Colon (tissue), 2 donors: ENCODE data around the gene KRTAP5-3.
"Not testable (repeated sequence)": the region's sequence is repeated elsewhere in the genome, so short reads cannot be mapped to it uniquely, and the experiment has no call there.

ENCODE experiments used
- FAIRE-seq: peaks from 2 replicates; lab custom pipeline; 2012; peaks lifted over from hg19 to GRCh38; lab: Jason Lieb, UNC
- donor health status: control.
- donor health status: control.

KRTAP5-3 gene, protein sequence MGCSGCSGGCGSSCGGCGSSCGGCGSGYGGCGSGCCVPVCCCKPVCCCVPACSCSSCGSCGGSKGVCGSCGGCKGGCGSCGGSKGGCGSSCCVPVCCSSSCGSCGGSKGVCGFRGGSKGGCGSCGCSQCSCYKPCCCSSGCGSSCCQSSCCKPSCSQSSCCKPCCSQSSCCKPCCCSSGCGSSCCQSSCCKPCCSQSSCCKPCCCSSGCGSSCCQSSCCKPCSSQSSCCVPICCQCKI

GRCh38 chr11:1608363-1608762 lies at the start of gene KRTAP5-3:
Gene KRTAP5-3 (minus strand): TSS chr11:1608463. CDS start chr11:1608385, 78 bp downstream.
- no peak for FAIRE-seq

DNA sequence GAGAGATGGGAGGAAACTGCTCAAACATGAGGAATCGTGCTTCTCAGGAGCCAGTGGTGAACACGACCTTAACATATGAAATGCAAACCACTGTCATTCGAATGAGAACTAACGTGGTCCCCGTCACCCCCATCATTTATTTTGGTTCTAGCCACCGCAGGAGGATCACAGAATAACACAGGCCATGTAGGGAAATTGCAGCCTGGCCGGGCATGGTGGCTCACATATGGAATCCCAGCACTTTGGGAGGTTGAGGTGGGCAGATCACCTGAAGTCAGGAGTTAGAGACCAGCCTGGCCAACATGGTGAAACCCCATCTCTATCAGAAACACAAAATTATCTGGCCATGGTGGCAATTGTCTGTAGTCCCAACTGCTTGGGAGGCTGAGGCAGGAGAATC lies 48.4 kb upstream of the KRTAP5-3 start:
- no peak for FAIRE-seq

DNA sequence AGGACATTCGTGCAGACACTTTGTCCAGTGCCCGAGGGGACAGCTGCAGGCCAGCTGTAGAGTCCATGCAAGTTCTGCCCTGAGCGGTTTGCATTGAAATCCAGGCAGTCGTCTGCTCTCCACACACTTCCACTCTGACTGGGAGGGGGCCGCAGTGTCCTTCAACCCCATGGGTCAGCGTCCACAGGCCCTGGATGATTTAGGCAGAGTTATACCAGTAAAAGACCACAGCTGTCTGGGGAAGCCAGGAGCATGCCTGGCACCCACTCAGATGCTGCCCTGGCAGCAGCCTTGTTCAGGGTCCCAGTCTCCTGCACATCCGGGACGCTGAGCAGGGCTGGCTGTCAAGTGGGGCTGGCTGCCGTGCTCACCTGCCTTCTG lies 47.8 kb upstream of the KRTAP5-3 start:
- no peak for FAIRE-seq

- no peak for FAIRE-seq
These were observed 47.2 kb upstream of the KRTAP5-3 start for GRCh38 chr11:1655168-1656060.

DNA sequence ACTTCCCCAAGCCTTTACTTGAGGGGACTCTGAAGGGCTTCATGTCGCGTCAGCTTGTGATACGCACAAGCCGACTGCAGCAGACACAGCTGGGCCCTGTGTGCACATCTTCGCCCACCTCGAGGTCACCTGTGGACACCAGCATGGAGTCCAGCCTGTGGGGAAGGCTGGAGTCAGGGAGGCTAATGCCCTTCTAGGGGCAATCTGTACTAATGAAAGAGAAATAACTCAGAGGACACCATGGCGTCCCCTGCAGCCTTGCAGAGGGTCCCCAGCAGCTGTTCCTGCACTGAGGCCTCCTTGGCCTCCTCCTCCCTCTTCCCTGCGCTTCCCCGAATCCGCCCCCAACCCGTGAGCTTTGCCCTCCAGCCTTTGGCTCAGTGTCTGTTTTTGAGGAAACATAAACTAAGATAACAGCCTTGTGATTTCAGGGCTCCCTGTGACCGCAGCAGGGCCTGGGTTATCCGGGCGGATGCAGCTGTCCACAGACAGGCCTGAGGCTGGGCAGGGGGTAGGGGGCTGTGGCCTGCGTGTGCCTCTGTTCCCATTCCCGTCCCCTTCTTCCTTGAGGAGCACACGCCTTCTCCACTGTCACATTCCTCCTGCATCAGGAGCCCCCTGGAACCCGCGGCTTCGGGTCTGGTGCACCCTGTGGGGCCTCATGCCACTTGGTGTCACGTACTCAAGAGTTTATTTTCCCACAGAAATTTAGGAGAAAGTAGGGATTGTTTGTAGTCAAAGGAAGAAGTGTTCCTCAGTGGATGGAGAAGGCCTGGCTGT lies 46.3 kb upstream of the KRTAP5-3 start:
- FAIRE-seq = no peak

- FAIRE-seq = no peak
These were observed 45.5 kb upstream of the KRTAP5-3 start for GRCh38 chr11:1653541-1654387.

GRCh38 chr11:1652771-1653540 lies 44.7 kb upstream of the KRTAP5-3 start:
- FAIRE-seq = no peak

DNA sequence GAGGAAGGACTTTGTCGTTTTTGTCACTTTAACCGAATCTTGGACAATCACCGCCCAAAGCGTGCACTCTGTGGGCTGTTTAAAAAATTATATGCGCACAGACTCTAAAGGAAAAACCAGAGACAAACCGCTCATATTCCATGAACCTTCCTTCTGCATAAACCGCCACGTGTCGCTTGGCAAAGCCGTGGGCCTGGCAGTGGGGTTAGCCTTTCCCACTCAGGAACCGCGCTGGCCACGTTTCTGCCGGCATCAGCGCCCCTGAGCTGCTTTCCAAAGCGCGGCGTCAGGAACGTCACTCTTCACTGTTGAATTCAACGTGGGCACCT lies 44.1 kb upstream of the KRTAP5-3 start:
- FAIRE-seq = no peak

- no peak for FAIRE-seq
These were observed 43.8 kb upstream of the KRTAP5-3 start for GRCh38 chr11:1652026-1652425.

DNA sequence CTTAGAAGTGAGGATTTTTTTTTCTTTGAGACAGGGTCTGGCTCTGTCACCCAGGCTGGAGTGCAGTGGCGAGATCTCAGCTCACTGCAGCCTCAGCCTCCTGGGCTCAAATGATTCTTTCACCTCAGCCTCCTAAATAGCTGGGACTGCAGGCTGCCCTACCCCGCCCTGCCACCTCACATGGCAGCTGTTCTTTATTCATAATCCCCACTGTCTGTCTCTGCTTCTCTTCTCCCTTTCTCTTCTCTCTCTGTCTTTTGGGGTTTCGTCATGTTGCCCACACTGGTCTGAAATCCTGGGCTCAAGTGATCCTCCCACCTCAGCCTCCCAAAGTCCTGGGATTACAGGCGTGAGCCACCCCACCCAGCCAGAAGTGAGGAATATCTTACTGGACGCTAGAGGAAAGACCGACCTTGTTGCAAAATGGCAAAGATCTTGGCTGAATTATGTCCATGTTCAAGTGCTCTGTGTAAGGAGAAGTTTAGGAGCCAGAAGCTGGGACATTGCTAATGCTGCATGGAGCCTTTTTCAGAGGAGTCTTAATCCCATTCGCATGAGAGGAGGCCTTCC lies 43.2 kb upstream of the KRTAP5-3 start:
- no peak for FAIRE-seq

DNA sequence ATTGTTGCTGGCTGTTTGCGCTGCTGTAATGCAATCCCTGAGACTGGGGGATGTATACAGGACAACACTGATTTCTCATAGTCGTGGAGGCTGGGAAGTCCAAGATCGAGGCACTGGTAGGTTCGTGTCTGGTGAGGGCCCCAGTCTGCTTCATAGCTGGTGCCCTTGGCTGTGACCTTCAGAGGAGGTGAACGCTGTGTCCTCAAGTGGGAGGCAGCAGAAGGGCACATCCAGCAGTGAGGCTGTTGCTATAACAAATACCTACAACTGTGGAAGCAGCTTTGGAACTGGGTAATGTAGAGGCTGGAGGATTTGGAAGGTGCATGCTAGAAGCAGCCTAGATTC lies 42.6 kb upstream of the KRTAP5-3 start:
- no peak for FAIRE-seq

- FAIRE-seq = no peak
These were observed 42.0 kb upstream of the KRTAP5-3 start for GRCh38 chr11:1650034-1650917.

GRCh38 chr11:1648653-1649420 lies 40.6 kb upstream of the KRTAP5-3 start:
- FAIRE-seq = no peak

DNA sequence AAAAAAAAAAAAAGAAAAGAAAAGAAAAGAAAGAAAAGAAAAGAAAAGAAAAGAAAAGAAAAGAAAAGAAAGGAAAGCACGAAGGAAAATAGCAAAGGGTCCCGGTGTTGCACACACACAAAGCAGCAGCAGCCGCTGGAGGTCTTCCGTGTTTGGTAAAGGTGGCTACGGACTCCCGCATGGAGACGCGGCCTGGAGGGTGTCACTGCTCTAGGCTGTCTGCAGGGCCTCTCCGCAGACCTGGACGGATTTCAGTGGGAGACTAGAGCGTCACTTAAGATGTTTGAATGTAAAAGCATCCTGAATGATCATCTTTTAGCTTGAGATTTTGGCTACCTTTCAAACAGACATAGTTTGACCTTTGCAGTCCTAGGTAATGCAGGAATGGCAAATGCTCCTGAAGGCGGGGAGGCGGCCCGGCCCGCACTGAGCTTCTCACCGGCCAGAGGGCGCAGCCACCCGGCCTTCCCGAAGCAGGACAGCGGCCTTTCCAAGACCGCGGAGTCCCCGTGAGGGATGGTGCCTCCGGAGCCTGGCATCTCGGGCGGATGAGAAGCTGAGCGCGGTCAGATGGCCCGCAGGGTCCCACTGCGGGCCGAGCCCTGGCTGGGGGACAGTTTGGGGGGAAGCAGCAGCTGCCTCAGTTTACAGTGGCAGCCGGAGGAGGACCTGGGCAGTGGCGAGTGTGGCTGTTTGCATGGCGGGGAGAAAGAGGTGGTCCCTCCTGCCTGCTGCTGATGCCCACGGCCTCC lies 39.8 kb upstream of the KRTAP5-3 start:
- FAIRE-seq = no peak

GRCh38 chr11:1646540-1646939 lies 38.3 kb upstream of the KRTAP5-3 start:
- not testable (repeated sequence) for FAIRE-seq

GRCh38 chr11:1645357-1645821 lies 37.1 kb upstream of the KRTAP5-3 start:
- FAIRE-seq = no peak

DNA sequence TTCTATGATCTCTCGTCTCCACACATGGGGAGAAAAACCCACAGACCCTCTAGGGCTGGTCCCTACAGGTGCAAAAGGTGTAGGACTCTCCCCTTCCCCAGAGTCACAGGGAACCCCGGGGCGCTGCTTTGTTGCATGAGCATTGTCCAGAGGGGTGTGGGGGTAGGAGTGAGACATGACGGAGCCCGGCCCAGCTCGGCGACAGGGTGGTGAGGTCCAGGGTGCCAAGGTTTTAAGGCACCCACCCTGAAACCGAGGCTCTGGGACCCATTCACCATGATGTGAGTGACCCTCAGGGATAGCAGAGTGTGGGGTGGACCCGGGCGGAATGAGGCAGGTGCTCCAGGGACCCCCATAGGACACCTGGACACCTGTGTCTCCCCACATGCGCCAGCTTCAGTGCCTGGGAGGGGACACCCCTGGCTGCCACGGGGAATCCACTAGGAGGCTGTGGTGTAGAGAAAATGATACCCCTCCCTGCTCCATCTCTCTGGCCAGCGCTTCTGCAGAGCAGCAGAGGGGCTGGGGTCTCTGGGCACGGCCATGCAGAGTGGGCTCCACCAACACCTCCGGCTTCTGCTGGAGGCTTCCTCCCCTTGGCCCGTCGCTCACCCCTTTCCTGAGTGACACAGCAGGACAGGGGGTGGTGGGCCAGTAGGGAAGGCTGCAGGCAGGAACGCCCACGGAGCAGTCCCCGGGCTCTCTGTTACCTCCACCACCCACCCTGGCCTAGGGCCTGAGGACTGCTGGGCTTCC lies 36.5 kb upstream of the KRTAP5-3 start:
- no peak for FAIRE-seq
